Panc1 (cell line): ENCODE data around the gene GLT8D2. TPM values are rescaled to one million over a fixed set of nuclear protein-coding genes. Genes with fewer than 3 reads are reported as not detected.

ENCODE experiments used
- ATAC-seq: fragments of 200-7000 bp; cut with Tn5 transposase; 2 replicates; pipeline ENCODE4 v1.9.1; 2020; ENCODE audit warnings: mild to moderate bottlenecking, moderate library complexity
- BruUV-seq: library from RNA; stranded (reverse); fragments of 400-500 nt; replicated peaks from 2 replicates; lab custom pipeline; 2021; lab: Mats Ljungman, UMichigan
- CTCF ChIA-PET: fragments of 300-600 bp; sonication (Branson Sonifier 250); formaldehyde crosslinking; loops from one replicate; lab custom pipeline; 2022; ENCODE audit warnings: antibody characterized with exemption; lab: Charles Lee
- POLR2A ChIA-PET: fragments of 300-600 bp; sonication (Branson Sonifier 250); formaldehyde crosslinking; loops from one replicate; lab custom pipeline; 2022; ENCODE audit warnings: antibody characterized with exemption; lab: Charles Lee
- DNase-seq: peaks from one replicate; pipeline ENCODE4 v3.0.0-alpha.2; 2010; ENCODE audit warnings: low read depth, low spot score
- H3K27ac ChIP-seq: 2 replicates; pipeline ENCODE4 v1.5.1; 2011; ENCODE audit warnings: mild to moderate bottlenecking, low read length, inconsistent platforms
- H3K27me3 ChIP-seq: fragments of 200-500 bp; sonication (Bioruptor generic); 2 replicates; pipeline ENCODE4 v1.6.0; 2014; ENCODE audit warnings: low read length, inconsistent platforms; ENCODE audit not compliant: control insufficient read depth, insufficient read depth
- H3K36me3 ChIP-seq: fragments of 200-500 bp; sonication (Bioruptor generic); 2 replicates; pipeline ENCODE4 v1.5.1; 2014; ENCODE audit warnings: inconsistent platforms, mild to moderate bottlenecking, low read length, moderate library complexity; ENCODE audit not compliant: control insufficient read depth, insufficient read depth
- H3K4me1 ChIP-seq: 2 replicates; pipeline ENCODE4 v1.5.1; 2011; ENCODE audit warnings: inconsistent platforms, mild to moderate bottlenecking, low read length, moderate library complexity; ENCODE audit not compliant: control insufficient read depth, insufficient read depth
- H3K4me3 ChIP-seq, 2 experiments: 2 replicates each; pipeline ENCODE4 v1.5.1; 2011 to 2012; ENCODE audit warnings: low read depth in 2 of 2, low read length in 2 of 2, mild to moderate bottlenecking in 2 of 2, inconsistent platforms in 1 of 2, moderate library complexity in 1 of 2
- H3K9me3 ChIP-seq: fragments of 200-500 bp; sonication (Bioruptor generic); 2 replicates; pipeline ENCODE4 v1.5.1; 2014; ENCODE audit warnings: low read depth, mild to moderate bottlenecking, inconsistent platforms, low read length, moderate library complexity; ENCODE audit not compliant: control insufficient read depth, insufficient read depth
- POLR2AphosphoS5 ChIP-seq: IDR thresholded peaks from 2 replicates; pipeline ENCODE4 v1.6.1; 2012; ENCODE audit warnings: mild to moderate bottlenecking, low read depth, low read length, moderate library complexity
- SIN3A ChIP-seq: IDR thresholded peaks from 2 replicates; pipeline ENCODE4 v1.6.1; 2012; ENCODE audit warnings: low read depth, mild to moderate bottlenecking, low read length, moderate library complexity, borderline replicate concordance; ENCODE audit not compliant: insufficient read depth
- TCF7L2 ChIP-seq: IDR thresholded peaks from 2 replicates; pipeline ENCODE4 v1.6.1; 2011; ENCODE audit warnings: mild to moderate bottlenecking, low read depth, low read length, inconsistent platforms
- in situ Hi-C: cut with HindIII; loops from 2 replicates; pipeline ENCODE4 v1.10.0; 2016; ENCODE audit warnings: low sequenced_read_pairs, low pct_unique_long_range_greater_than_20kb
- intact Hi-C: fragments of 100-400 bp; cut with micrococcal nuclease; formaldehyde crosslinking; loops from one replicate; pipeline ENCODE4 v1.10.0; 2022; ENCODE audit not compliant: unreplicated experiment
- total RNA-seq: library from RNA; stranded (reverse); gene quantifications from one replicate; pipeline ENCODE4 v1.2.1, GENCODE V29; 2021; ENCODE audit not compliant: unreplicated experiment
- TF ChIP-seq, protein P1 (sequence below), 2 experiments: IDR thresholded peaks; 2 replicates each; pipeline ENCODE4 v1.6.1; 2011 to 2012; ENCODE audit warnings: low read depth in 2 of 2, control low read depth in 1 of 2, low read length in 1 of 2, mild to moderate bottlenecking in 1 of 2, moderate library complexity in 1 of 2; ENCODE audit not compliant: insufficient read depth in 1 of 2
- TF ChIP-seq, protein P2 (sequence below): fragments of 450-650 bp; IDR thresholded peaks from 2 replicates; pipeline ENCODE4 v1.5.1; 2017; ENCODE audit warnings: mild to moderate bottlenecking

Gene GLT8D2
- total RNA-seq, 1 experiment from 2014 or later = 0.54 TPM

DNA sequence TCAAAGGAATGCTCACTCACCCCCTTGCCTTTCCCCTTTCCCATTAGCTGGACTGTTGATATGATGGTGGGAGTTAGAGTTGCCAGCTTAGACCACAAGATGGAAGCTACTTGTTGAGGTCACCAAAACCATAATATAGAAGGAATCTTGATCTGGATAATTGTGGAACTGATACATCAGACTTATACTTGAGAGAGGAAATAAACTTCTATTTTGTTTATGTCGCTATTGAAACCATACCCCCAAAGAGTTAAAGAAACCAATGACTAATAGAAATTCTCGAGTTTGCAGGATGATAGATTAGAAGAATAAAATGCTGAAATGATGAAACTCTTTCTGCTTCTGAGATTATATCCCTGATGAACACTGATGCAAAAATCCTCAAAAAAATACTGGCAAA lies 46.4 kb downstream of the GLT8D2 start:
- in situ Hi-C loops = no loop called here
- H3K9me3 ChIP-seq = no peaks in the 10 kb centered on the region
- no peak for ATAC-seq
- peaks cover 6% of the 10 kb centered on the region; the same call in 1 of the 2 replicates for H3K27me3 ChIP-seq
- CTCF ChIA-PET = no interaction called here
- no TSS peak for BruUV-seq
- H3K4me3 ChIP-seq = no peak overlapping the region
- H3K36me3 ChIP-seq = no peaks in the 10 kb centered on the region
- no peaks in the 10 kb centered on the region for H3K4me1 ChIP-seq
- intact Hi-C loops = no loop called here
- no peak for TF ChIP-seq SIN3A
- TF ChIP-seq, protein P1, sequence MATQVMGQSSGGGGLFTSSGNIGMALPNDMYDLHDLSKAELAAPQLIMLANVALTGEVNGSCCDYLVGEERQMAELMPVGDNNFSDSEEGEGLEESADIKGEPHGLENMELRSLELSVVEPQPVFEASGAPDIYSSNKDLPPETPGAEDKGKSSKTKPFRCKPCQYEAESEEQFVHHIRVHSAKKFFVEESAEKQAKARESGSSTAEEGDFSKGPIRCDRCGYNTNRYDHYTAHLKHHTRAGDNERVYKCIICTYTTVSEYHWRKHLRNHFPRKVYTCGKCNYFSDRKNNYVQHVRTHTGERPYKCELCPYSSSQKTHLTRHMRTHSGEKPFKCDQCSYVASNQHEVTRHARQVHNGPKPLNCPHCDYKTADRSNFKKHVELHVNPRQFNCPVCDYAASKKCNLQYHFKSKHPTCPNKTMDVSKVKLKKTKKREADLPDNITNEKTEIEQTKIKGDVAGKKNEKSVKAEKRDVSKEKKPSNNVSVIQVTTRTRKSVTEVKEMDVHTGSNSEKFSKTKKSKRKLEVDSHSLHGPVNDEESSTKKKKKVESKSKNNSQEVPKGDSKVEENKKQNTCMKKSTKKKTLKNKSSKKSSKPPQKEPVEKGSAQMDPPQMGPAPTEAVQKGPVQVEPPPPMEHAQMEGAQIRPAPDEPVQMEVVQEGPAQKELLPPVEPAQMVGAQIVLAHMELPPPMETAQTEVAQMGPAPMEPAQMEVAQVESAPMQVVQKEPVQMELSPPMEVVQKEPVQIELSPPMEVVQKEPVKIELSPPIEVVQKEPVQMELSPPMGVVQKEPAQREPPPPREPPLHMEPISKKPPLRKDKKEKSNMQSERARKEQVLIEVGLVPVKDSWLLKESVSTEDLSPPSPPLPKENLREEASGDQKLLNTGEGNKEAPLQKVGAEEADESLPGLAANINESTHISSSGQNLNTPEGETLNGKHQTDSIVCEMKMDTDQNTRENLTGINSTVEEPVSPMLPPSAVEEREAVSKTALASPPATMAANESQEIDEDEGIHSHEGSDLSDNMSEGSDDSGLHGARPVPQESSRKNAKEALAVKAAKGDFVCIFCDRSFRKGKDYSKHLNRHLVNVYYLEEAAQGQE (IDR thresholded peaks at IDR 0.05; ENCODE audit: insufficient read depth in 1 of 2, low read depth in 2 of 2, low read length in 1 of 2) = no peak
- no peak for TF ChIP-seq POLR2AphosphoS5
- no peak for TF ChIP-seq TCF7L2
- TF ChIP-seq, protein P2, sequence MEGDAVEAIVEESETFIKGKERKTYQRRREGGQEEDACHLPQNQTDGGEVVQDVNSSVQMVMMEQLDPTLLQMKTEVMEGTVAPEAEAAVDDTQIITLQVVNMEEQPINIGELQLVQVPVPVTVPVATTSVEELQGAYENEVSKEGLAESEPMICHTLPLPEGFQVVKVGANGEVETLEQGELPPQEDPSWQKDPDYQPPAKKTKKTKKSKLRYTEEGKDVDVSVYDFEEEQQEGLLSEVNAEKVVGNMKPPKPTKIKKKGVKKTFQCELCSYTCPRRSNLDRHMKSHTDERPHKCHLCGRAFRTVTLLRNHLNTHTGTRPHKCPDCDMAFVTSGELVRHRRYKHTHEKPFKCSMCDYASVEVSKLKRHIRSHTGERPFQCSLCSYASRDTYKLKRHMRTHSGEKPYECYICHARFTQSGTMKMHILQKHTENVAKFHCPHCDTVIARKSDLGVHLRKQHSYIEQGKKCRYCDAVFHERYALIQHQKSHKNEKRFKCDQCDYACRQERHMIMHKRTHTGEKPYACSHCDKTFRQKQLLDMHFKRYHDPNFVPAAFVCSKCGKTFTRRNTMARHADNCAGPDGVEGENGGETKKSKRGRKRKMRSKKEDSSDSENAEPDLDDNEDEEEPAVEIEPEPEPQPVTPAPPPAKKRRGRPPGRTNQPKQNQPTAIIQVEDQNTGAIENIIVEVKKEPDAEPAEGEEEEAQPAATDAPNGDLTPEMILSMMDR = no peak
- POLR2A ChIA-PET = no interaction called here
- no peak for DNase-seq
- no peak overlapping the region for H3K27ac ChIP-seq

DNA sequence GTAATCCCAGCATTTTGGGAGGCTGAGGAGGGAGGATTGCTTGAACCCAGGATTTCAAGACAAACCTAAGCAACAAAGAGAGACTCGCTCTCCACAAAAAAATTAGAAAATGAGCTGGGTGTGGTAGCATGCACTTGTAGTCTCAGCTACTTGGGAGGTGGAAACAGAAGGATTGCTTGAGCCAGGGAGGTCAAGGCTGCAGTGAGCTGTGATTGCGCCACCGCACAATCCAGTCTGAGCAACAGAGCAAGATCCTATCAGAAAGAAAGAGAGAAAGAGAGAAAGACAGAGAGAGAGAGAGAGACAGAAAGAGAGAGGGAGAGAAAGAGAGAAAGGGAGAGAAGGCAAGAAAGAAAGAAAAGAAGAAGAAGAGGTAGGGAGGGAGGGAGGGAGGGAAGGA lies 47.3 kb downstream of the GLT8D2 start:
- intact Hi-C loops = no loop called here
- TF ChIP-seq POLR2AphosphoS5 = no peak
- no peak for TF ChIP-seq TCF7L2
- TF ChIP-seq, protein P1 (IDR thresholded peaks at IDR 0.05; ENCODE audit: insufficient read depth in 1 of 2, low read depth in 2 of 2, low read length in 1 of 2) = no peak
- TF ChIP-seq, protein P2 = no peak
- TF ChIP-seq SIN3A = no peak
- no peak for DNase-seq
- Histone ChIP-seq H3K4me1 (no peaks in the 10 kb centered on the region), H3K36me3 (no peaks in the 10 kb centered on the region), H3K27ac (no peak overlapping the region), H3K4me3 (no peak overlapping the region), H3K27me3 (peaks cover 6% of the 10 kb centered on the region; the same call in 1 of the 2 replicates), H3K9me3 (no peaks in the 10 kb centered on the region)
- in situ Hi-C loops = no loop called here
- no peak for ATAC-seq
- CTCF ChIA-PET = no interaction called here
- BruUV-seq = no TSS peak
- POLR2A ChIA-PET = no interaction called here
